DOHH2 (cell line): ENCODE data around the gene GAGE10.

Experiments used
- H3F3A ChIP-seq: fragments of 200-600 bp; sonication (generic), shearing (Covaris generic); 2 replicates; pipeline ENCODE4 v1.6.0; 2016; ENCODE audit warnings: antibody characterized with exemption, mild to moderate bottlenecking; ENCODE audit not compliant: control insufficient read depth, insufficient read depth
- H3K27ac ChIP-seq: fragments of 200-600 bp; sonication (generic); 2 replicates; pipeline ENCODE4 v1.5.1; 2014; ENCODE audit warnings: low read depth, mild to moderate bottlenecking, low read length, moderate library complexity
- H3K27me3 ChIP-seq: fragments of 200-600 bp; sonication (generic); 2 replicates; pipeline ENCODE4 v1.6.1; 2014; ENCODE audit warnings: mild to moderate bottlenecking, low read length, mixed read lengths; ENCODE audit not compliant: control insufficient read depth
- H3K36me3 ChIP-seq: fragments of 200-600 bp; sonication (generic); 2 replicates; pipeline ENCODE4 v1.6.1; 2014; ENCODE audit warnings: mild to moderate bottlenecking, low read length, moderate library complexity, mixed read lengths; ENCODE audit not compliant: control insufficient read depth
- H3K4me1 ChIP-seq: fragments of 200-600 bp; sonication (generic); 2 replicates; pipeline ENCODE4 v1.6.1; 2014; ENCODE audit warnings: mild to moderate bottlenecking, low read length, mixed read lengths; ENCODE audit not compliant: control insufficient read depth
- H3K4me2 ChIP-seq: fragments of 200-600 bp; sonication (generic); 2 replicates; pipeline ENCODE4 v1.6.0; 2014; ENCODE audit warnings: mild to moderate bottlenecking, low read length, moderate library complexity
- H3K4me3 ChIP-seq: fragments of 200-600 bp; sonication (generic); 2 replicates; pipeline ENCODE4 v1.5.1; 2014; ENCODE audit warnings: mild to moderate bottlenecking, low read length, mixed read lengths
- H3K79me2 ChIP-seq: fragments of 200-600 bp; sonication (generic); 2 replicates; pipeline ENCODE4 v1.6.1; 2014; ENCODE audit warnings: mild to moderate bottlenecking, low read length, mixed read lengths; ENCODE audit not compliant: control insufficient read depth
- H3K9me2 ChIP-seq: fragments of 200-600 bp; sonication (generic); replicated peaks from 2 replicates; pipeline ENCODE4 v1.6.1; 2014; ENCODE audit warnings: mild to moderate bottlenecking, low read length, mixed read lengths; ENCODE audit not compliant: control insufficient read depth
- H3K9me3 ChIP-seq: fragments of 200-600 bp; sonication (generic); 2 replicates; pipeline ENCODE4 v1.6.1; 2014; ENCODE audit warnings: antibody characterized with exemption, low read length, mixed read lengths; ENCODE audit not compliant: control insufficient read depth, insufficient read depth
- H4K20me1 ChIP-seq: fragments of 200-600 bp; sonication (generic); 2 replicates; pipeline ENCODE4 v1.6.0; 2014; ENCODE audit warnings: low read depth, mild to moderate bottlenecking, antibody characterized with exemption, low read length, moderate library complexity; ENCODE audit not compliant: control insufficient read depth, insufficient read depth
- CTCF ChIP-seq: fragments of 200-600 bp; sonication (generic); IDR thresholded peaks from one replicate; pipeline ENCODE4 v1.5.1; 2014; ENCODE audit warnings: antibody characterized with exemption, mild to moderate bottlenecking, low read depth, low read length; ENCODE audit not compliant: poor library complexity, severe bottlenecking
- EZH2phosphoT487 ChIP-seq: fragments of 200-600 bp; sonication (generic); IDR thresholded peaks from 2 replicates; pipeline ENCODE4 v1.6.1; 2017; ENCODE audit warnings: borderline replicate concordance, mild to moderate bottlenecking, antibody characterized with exemption, low read length, moderate library complexity, mixed read lengths

GAGE10 gene

DNA sequence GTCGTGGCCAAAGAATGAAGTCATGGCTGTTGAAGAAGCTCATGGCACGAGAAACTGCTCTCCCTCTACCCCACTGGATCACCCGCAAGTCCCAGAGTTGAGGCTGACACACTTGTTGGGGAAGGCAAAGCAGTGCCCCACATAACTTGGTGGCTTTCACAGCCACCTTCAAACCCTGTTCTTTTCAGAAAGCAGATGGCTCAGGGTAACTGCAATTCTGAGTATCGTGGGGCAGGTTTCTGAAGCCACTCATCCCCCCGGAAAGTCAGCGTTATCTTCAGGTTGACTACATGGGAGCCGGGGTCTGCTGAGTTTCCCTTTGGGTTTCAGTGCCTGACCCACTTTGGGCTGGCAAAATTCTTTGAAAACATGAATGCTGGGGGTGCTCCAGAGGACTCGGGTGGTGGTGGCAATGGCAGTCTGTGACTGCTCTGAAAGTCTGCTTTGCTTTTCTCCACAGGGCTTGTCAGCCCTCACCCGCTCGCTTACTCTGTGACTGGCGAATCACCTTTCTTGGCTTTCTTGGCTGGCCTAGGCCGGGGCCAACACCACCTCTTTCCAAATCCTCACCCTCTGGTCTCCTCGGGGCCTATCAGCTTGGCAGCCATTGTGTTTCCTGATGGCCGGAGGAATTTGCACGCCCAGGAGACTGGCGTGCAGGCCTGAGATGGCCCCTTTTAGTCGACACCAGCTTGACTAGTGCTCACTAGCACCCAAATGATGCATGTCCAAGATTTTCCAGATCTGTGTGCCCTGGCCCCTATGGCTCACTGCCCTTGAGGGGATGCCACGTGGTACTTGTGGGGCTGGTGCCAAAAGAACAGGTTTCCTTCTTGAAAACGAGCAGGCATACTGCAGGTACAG lies 26.5 kb upstream of the GAGE10 start:
- Histone ChIP-seq H3K9me2 (no peaks in the 10 kb centered on the region), H3K79me2 (peaks cover 28% of the 10 kb centered on the region), H3K36me3 (peaks cover 6% of the 10 kb centered on the region; the same call in 1 of the 2 replicates), H3K4me3 (no peak overlapping the region), H3F3A (no peaks in the 10 kb centered on the region), H3K27me3 (no peaks in the 10 kb centered on the region), H4K20me1 (no peaks in the 10 kb centered on the region), H3K4me1 (peaks cover 8% of the 10 kb centered on the region), H3K9me3 (no peaks in the 10 kb centered on the region), H3K27ac (no peak overlapping the region), H3K4me2 (no peak overlapping the region)
- TF ChIP-seq CTCF (no peak), EZH2phosphoT487 (no peak)

GRCh38 chrX:49277535-49277830 lies 26.0 kb upstream of the GAGE10 start:
- no peaks in the 10 kb centered on the region for H3K9me3 ChIP-seq
- H3K4me3 ChIP-seq: no peak overlapping the region
- H3K79me2 ChIP-seq: peaks cover 22% of the 10 kb centered on the region
- H3K9me2 ChIP-seq: no peaks in the 10 kb centered on the region
- H3F3A ChIP-seq: no peaks in the 10 kb centered on the region
- H3K36me3 ChIP-seq: peaks cover 4% of the 10 kb centered on the region; the same call in 1 of the 2 replicates
- peaks cover 2% of the 10 kb centered on the region for H3K4me1 ChIP-seq
- TF ChIP-seq EZH2phosphoT487: no peak
- no peak for TF ChIP-seq CTCF
- H3K27ac ChIP-seq: no peak overlapping the region
- H3K27me3 ChIP-seq: no peaks in the 10 kb centered on the region
- no peaks in the 10 kb centered on the region for H4K20me1 ChIP-seq
- H3K4me2 ChIP-seq: no peak overlapping the region

GRCh38 chrX:49278081-49278480 lies 25.4 kb upstream of the GAGE10 start:
- Histone ChIP-seq H3K9me2 (no peaks in the 10 kb centered on the region), H3K9me3 (no peaks in the 10 kb centered on the region), H3K79me2 (peaks cover 16% of the 10 kb centered on the region), H3K4me2 (no peak overlapping the region), H3K36me3 (peaks cover 4% of the 10 kb centered on the region; the same call in 1 of the 2 replicates), H3K4me3 (no peak overlapping the region), H4K20me1 (no peaks in the 10 kb centered on the region), H3K27ac (no peak overlapping the region), H3K4me1 (no peaks in the 10 kb centered on the region), H3K27me3 (no peaks in the 10 kb centered on the region), H3F3A (no peaks in the 10 kb centered on the region)
- no peak for TF ChIP-seq CTCF
- TF ChIP-seq EZH2phosphoT487: no peak
